ENCODE data around the gene TCEAL1. TPM values are rescaled to one million over a fixed set of nuclear protein-coding genes. Genes with fewer than 3 reads are reported as not detected.
"Not testable (repeated sequence)": the region's sequence is repeated elsewhere in the genome, so short reads cannot be mapped to it uniquely, and the experiment has no call there.

The TCEAL1 gene
- total RNA-seq, 4 donors from 2014 or later: 70.0 to 362 (median 176) TPM

DNA sequence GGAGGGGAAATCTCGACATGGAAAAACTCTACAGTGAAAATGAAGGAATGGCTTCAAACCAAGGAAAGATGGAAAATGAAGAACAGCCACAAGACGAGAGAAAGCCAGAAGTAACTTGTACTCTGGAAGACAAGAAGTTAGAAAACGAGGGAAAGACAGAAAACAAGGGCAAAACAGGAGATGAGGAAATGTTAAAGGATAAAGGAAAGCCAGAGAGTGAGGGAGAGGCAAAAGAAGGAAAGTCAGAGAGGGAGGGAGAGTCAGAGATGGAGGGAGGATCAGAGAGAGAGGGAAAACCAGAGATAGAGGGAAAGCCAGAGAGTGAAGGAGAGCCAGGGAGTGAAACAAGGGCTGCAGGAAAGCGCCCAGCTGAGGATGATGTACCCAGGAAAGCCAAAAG is 42.1 kb upstream of the TCEAL1 start:
- Histone ChIP-seq H3K27me3 (no peaks in the 10 kb centered on the region), H3K4me1 (no peaks in the 10 kb centered on the region), H3K4me3 (peak overlapping the region; percentile 46 to 67), H3K27ac (peak overlapping the region; percentile 93 to 98), H3K36me3 (no peaks in the 10 kb centered on the region), H3K9me3 (no peaks in the 10 kb centered on the region)
- TF ChIP-seq, protein P1, sequence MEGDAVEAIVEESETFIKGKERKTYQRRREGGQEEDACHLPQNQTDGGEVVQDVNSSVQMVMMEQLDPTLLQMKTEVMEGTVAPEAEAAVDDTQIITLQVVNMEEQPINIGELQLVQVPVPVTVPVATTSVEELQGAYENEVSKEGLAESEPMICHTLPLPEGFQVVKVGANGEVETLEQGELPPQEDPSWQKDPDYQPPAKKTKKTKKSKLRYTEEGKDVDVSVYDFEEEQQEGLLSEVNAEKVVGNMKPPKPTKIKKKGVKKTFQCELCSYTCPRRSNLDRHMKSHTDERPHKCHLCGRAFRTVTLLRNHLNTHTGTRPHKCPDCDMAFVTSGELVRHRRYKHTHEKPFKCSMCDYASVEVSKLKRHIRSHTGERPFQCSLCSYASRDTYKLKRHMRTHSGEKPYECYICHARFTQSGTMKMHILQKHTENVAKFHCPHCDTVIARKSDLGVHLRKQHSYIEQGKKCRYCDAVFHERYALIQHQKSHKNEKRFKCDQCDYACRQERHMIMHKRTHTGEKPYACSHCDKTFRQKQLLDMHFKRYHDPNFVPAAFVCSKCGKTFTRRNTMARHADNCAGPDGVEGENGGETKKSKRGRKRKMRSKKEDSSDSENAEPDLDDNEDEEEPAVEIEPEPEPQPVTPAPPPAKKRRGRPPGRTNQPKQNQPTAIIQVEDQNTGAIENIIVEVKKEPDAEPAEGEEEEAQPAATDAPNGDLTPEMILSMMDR (IDR thresholded peaks at IDR 0.05): no peak
- TF ChIP-seq POLR2A (IDR thresholded peaks at IDR 0.05): no peak
- DNase-seq: no peak
- intact Hi-C loops (cut with DNase I; ENCODE audit: low total_unique reads): no loop called here

DNA sequence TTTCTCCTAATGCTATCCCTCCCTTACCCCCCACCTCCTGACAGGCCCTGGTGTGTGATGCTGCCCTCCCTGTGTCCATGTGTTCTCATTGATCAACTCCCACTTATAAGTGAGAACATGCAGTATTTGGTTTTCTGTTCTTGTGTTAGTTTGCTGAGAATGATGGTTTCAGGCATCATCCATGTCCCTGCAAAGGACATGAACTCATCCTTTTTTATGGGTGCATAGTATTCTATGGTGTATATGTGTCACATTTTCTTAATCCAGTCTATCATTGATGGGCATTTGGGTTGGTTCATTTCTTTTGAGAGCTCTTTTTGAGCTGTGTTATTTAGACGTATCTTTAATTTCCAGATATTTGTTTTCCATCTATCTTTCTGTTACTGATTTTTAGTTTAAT is 36.5 kb upstream of the TCEAL1 start:
- H3K36me3 ChIP-seq; intact Hi-C loops (cut with DNase I; ENCODE audit: low total_unique reads); H3K4me1 ChIP-seq; H3K4me3 ChIP-seq; DNase-seq; H3K9me3 ChIP-seq; H3K27ac ChIP-seq; H3K27me3 ChIP-seq: not testable (repeated sequence)

DNA sequence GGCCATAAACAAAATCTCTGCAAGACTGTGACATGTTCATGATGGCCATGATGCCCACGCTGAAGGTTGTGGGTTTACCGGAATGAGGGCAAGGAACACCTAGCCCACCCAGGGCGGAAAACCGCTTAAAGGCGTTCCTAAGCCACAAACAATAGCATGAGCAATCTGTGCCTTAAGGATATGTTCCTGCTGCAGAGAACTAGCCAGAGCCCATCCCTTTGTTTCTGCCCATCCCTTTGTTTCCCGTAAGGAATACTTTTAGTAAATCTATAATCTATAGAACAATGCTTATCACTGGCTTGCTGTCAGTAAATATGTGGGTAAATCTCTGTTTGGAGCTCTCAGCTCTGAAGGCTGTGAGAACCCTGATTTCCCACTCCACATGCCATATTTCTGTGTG is 33.6 kb upstream of the TCEAL1 start:
- H3K4me1 ChIP-seq; H3K9me3 ChIP-seq; DNase-seq; intact Hi-C loops (cut with DNase I; ENCODE audit: low total_unique reads); H3K27ac ChIP-seq; H3K36me3 ChIP-seq; H3K4me3 ChIP-seq; H3K27me3 ChIP-seq: not testable (repeated sequence)

DNA sequence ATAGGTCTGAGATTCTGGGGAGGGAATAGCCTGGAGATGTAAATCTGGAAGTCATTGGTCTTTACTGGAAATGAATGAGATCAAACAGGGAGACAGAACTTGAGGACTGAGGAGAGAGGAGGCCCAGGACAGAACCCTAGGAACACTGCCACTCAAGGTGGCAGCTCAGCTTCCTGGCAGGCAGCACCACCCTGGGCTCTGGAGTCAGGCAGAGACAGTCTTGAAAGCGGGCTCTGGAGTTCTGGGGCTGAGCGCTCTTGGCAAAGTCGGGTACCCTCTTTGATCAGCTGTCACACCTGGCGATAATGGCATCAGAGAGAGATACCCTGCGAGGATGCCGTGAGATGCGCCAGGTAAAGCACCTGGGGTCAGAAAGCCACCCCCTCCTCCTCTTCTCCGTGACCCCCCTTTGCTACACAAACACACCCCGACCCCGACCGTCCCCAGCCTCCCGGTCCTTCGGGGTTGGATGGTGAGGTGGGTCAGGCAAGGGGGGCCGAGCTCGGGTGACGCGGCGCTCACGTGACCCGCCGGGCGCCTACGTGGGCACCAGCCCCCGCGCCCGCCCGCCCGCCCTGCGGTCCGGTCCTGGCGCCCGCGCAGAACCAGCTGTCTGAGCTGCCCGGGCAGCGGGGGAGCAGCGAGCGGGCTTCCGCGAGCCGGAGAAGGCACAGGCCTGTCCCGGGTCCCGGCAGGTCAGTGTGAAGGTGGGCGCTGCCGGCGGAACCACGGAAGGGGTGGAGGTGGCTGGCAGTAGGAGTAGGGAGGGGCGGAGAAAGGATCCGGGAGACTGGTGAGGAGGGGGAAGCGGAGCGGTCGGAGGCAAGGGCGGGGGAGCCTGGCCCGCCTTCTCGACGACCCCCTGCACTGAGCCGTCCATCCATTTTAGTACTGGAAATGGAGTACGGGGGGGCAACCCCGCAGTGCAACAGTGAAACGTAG is 21.1 kb upstream of the TCEAL1 start, which contains the start of gene TCEAL3:
TCEAL3 (plus strand) TSS at position 600 of the 942 bp plus-strand sequence. CDS start 1,102 bp downstream, outside the sequence.
- TF ChIP-seq, protein P1 (IDR thresholded peaks at IDR 0.05): no peak
- TF ChIP-seq POLR2A (IDR thresholded peaks at IDR 0.05): peak; percentile 19 to 71
- peak; percentile 69 to 76 for DNase-seq
- Histone ChIP-seq H3K4me1 (no peaks in the 10 kb centered on the region), H3K9me3 (no peaks in the 10 kb centered on the region), H3K27ac (peak within 1 kb of the TSS; percentile 94 to 97), H3K4me3 (peak within 1 kb of the TSS; percentile 49 to 72), H3K27me3 (no peaks in the 10 kb centered on the region), H3K36me3 (no peaks in the 10 kb centered on the region)
- intact Hi-C loops (cut with DNase I; ENCODE audit: low total_unique reads): no loop called here

DNA sequence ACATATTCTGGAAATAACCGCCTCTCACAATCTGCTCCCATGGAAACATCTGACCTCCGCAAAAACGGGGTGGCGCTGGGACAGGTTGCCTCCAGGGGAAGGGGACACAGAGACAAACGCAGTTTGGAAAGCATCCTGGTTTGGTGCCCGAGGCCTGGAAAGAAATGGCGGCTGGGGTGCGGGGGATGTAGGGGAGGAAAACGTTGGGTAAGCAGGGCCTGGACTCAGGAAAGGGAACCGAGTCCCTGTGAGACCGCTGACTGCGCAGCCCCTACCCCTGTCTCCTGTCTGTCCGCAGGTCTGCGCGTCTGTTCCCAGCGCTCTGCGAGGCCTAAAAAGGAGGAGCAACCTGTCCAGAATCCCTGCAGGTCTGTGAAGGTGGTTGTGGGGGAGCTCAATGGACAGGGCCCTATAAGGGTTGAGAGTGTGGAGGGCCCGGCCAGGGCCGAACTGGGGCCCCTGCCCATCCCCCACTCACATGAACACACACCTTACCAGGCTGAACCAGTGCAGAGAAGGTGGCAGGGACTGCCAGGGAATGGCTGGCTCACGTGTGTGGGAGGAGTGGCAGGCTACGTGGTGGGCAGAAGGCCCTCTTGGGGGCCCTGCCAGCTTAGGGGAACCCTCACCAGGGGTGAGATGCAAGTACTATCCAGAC is 20.3 kb upstream of the TCEAL1 start:
- Histone ChIP-seq H3K9me3 (no peaks in the 10 kb centered on the region), H3K4me1 (no peaks in the 10 kb centered on the region), H3K4me3 (peak overlapping the region; percentile 49 to 72), H3K27ac (peak overlapping the region; percentile 94 to 97), H3K27me3 (no peaks in the 10 kb centered on the region), H3K36me3 (no peaks in the 10 kb centered on the region)
- intact Hi-C loops (cut with DNase I; ENCODE audit: low total_unique reads): no loop called here
- DNase-seq: peak in 1 of 2 donors; percentile 27
- TF ChIP-seq, protein P1 (IDR thresholded peaks at IDR 0.05): no peak
- no peak for TF ChIP-seq POLR2A (IDR thresholded peaks at IDR 0.05)

DNA sequence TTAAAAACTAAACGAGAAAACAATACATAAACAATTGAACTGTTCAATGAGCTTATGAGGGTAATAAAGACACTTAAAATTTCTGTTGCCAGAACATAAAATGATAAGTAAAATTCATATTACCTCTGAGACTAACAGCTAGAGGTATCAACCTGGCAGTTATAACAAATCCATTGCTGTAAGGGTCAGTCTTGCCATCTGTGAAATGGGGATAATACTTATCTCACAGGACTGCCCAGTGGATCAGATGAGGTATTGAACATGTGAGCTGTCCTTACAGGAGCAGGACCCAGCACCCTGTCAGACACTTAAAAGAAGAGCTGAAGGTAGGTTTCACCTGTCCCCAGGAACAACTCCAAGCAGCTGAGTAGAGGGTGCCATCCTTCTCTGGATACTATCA is 18.5 kb upstream of the TCEAL1 start:
- no peaks in the 10 kb centered on the region for H3K36me3 ChIP-seq
- no peak overlapping the region for H3K4me3 ChIP-seq
- no peak for DNase-seq
- TF ChIP-seq POLR2A (IDR thresholded peaks at IDR 0.05): no peak
- TF ChIP-seq, protein P1 (IDR thresholded peaks at IDR 0.05): no peak
- intact Hi-C loops (cut with DNase I; ENCODE audit: low total_unique reads): no loop called here
- H3K27ac ChIP-seq: no peak overlapping the region
- H3K4me1 ChIP-seq: no peaks in the 10 kb centered on the region
- no peaks in the 10 kb centered on the region for H3K9me3 ChIP-seq
- H3K27me3 ChIP-seq: no peaks in the 10 kb centered on the region
